Measurements from ENCODE around the gene ATP6V0A1. TPM values are rescaled to one million over a fixed set of nuclear protein-coding genes. Genes with fewer than 3 reads are reported as not detected.

Gene ATP6V0A1
- total and polyA plus RNA-seq, 4 donors, result 31.5 to 94.6 (median 45.2) TPM

GRCh38 chr17:42521036-42521435 is 62.4 kb downstream of the ATP6V0A1 start (continued):
- no peak for TF ChIP-seq REST (IDR thresholded peaks at IDR 0.05)
- TF ChIP-seq HNF4A (conservative IDR thresholded peaks at IDR 0.05), result no peak

- no peak for DNase-seq (ENCODE audit: low spot score)
- H3K36me3 ChIP-seq (ENCODE audit: control insufficient read depth in 4 of 4, insufficient read depth in 3 of 4, low read depth in 1 of 4, low read length in 3 of 4), result peaks cover 0 to 3% (median 0%) of the 10 kb centered on the region in 4 donors
- H3K27me3 ChIP-seq (ENCODE audit: control insufficient read depth in 4 of 4, insufficient read depth in 4 of 4, low read length in 3 of 4), result no peaks in the 10 kb centered on the region
- 80% methylated on average over 11 of the region's 11 CpGs for WGBS
- H3K9ac ChIP-seq (ENCODE audit: low read depth in 1 of 2, low read length in 2 of 2), result no peak overlapping the region
- H3K4me3 ChIP-seq (ENCODE audit: low read depth in 1 of 3, low read length in 3 of 3), result no peak overlapping the region
- peaks cover 4 to 46% (median 25%) of the 10 kb centered on the region in 4 donors for H3K4me1 ChIP-seq (ENCODE audit: control insufficient read depth in 4 of 4, insufficient read depth in 4 of 4, low read length in 3 of 4)
- peak overlapping the region; percentile 79 to 90 for H3K27ac ChIP-seq (ENCODE audit: low read depth in 1 of 2, low read length in 2 of 2)
- no peaks in the 10 kb centered on the region for H3K9me3 ChIP-seq (ENCODE audit: control insufficient read depth in 4 of 4, low read length in 3 of 4)
- TF ChIP-seq REST (IDR thresholded peaks at IDR 0.05), result no peak
- TF ChIP-seq GABPA (IDR thresholded peaks at IDR 0.05 in 1 of 2, conservative IDR thresholded peaks at IDR 0.05 in 1 of 2), result no peak
- no peak for TF ChIP-seq YY1 (IDR thresholded peaks at IDR 0.05)
- no peak for TF ChIP-seq ZBTB33 (IDR thresholded peaks at IDR 0.05)
- TF ChIP-seq CTCF (IDR thresholded peaks at IDR 0.05; ENCODE audit: low read depth, low read length, missing input control), result no peak
- TF ChIP-seq TAF1 (conservative IDR thresholded peaks at IDR 0.05), result no peak
- TF ChIP-seq MAX (IDR thresholded peaks at IDR 0.05), result no peak
- no peak for TF ChIP-seq JUND (IDR thresholded peaks at IDR 0.05)
- no peak for TF ChIP-seq FOXA2 (IDR thresholded peaks at IDR 0.05)
- TF ChIP-seq RAD21 (IDR thresholded peaks at IDR 0.05), result no peak
- no peak for TF ChIP-seq ATF3 (IDR thresholded peaks at IDR 0.05)
- TF ChIP-seq HNF4G (IDR thresholded peaks at IDR 0.05), result no peak
- TF ChIP-seq HNF4A (conservative IDR thresholded peaks at IDR 0.05), result no peak
- no peak for TF ChIP-seq RXRA (IDR thresholded peaks at IDR 0.05)
- TF ChIP-seq FOXA1 (IDR thresholded peaks at IDR 0.05), result no peak
- no peak for TF ChIP-seq NR2F2 (IDR thresholded peaks at IDR 0.05)
Measured at GRCh38 chr17:42521666-42522262, 63.1 kb downstream of the ATP6V0A1 start.
